IPS-20b (cell line): ENCODE data around the gene PCDHGC4.
A peak's percentile ranks its signal among the peaks of the same experiment; 100 is the strongest.

Source experiments
- H3K27ac ChIP-seq: one replicate; pipeline ENCODE4 v1.5.1; 2013; ENCODE audit warnings: low read length
- H3K27me3 ChIP-seq: 2 replicates; pipeline ENCODE4 v1.6.1; 2013; ENCODE audit warnings: mild to moderate bottlenecking, low read length, inconsistent platforms; ENCODE audit not compliant: insufficient read depth
- H3K36me3 ChIP-seq: 2 replicates; pipeline ENCODE4 v1.6.1; 2013; ENCODE audit warnings: low read depth, mild to moderate bottlenecking, inconsistent platforms, low read length, moderate library complexity; ENCODE audit not compliant: insufficient read depth
- H3K4me1 ChIP-seq: 2 replicates; pipeline ENCODE4 v1.6.1; 2013; ENCODE audit warnings: mild to moderate bottlenecking, control low read depth, inconsistent platforms, low read length, moderate library complexity; ENCODE audit not compliant: insufficient read depth
- H3K4me3 ChIP-seq: 2 replicates; pipeline ENCODE4 v1.5.1; 2013; ENCODE audit warnings: mild to moderate bottlenecking, low read length, inconsistent platforms
- H3K9ac ChIP-seq: 2 replicates; pipeline ENCODE4 v1.6.1; 2013; ENCODE audit warnings: low read depth, mild to moderate bottlenecking, inconsistent platforms, low read length, moderate library complexity
- H3K9me3 ChIP-seq: 2 replicates; pipeline ENCODE4 v1.6.1; 2013; ENCODE audit warnings: mild to moderate bottlenecking, low read depth, low read length, inconsistent platforms; ENCODE audit not compliant: insufficient read depth

The PCDHGC4 gene

DNA sequence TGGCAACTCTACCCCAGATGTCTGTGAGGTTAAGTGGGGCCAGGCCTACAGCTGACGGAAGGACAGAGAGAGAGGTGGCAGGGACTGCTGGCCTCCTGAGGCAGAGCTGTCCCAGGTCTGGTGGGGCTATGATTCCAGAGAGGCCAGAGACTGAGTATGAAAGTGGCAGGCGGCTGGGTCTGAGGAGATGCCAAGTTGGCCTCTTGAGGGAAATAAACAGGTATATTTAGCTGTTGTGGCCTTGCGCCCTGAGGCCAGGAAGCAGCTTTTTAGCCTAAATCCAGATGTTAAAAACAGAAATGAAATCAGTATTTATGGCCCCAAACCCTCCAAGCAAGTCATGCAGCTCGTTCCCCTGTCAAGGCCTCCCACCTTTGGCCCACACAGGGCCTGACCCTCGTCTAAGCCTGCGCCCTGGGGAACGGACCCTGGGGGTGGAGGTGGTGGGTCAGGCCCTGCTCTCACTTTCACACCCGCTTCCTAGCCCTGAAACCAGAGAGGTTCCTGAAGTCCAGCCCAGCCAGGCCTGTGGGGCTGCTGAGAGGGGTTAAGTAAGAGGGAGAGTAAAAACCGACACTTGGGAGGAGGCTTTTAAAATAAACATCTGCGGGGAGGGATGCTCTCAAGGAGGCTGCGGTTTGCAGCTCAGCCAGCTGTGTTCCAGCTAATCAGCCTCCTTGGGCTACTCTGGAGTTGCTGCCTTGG is 22.7 kb downstream of the PCDHGC4 start:
- Histone ChIP-seq H3K9ac (peak overlapping the region; percentile 49; the same call in 1 of the 2 replicates), H3K9me3 (no peaks in the 10 kb centered on the region), H3K36me3 (peaks cover 13% of the 10 kb centered on the region; the same call in 1 of the 2 replicates), H3K4me3 (no peak overlapping the region), H3K27me3 (no peaks in the 10 kb centered on the region), H3K27ac (peak overlapping the region; percentile 17), H3K4me1 (peaks cover 14% of the 10 kb centered on the region; the same call in 1 of the 2 replicates)

DNA sequence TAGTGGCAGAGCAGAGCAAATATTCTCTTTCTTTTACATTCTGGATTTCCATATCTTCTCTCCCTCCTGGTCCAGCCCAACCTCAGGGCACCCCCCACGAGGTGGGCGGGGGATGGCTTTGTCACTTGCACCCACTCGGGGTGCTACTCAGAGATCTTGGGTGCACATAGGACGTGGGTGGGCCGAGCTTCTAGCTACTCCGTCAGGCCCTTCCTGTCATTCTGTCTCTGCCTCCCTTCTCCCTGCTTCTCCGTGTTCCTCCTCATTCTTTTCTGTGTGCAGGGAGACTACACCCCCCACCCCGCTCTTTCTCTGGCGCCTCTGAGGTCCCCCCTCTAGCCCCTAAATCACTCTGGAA is 23.6 kb downstream of the PCDHGC4 start:
- Histone ChIP-seq H3K27me3 (no peaks in the 10 kb centered on the region), H3K9me3 (no peaks in the 10 kb centered on the region), H3K9ac (peak overlapping the region; percentile 49; the same call in 1 of the 2 replicates), H3K27ac (peak overlapping the region; percentile 17), H3K4me1 (peaks cover 14% of the 10 kb centered on the region; the same call in 1 of the 2 replicates), H3K4me3 (peak overlapping the region; percentile 53; the same call in 1 of the 2 replicates), H3K36me3 (peaks cover 13% of the 10 kb centered on the region; the same call in 1 of the 2 replicates)

DNA sequence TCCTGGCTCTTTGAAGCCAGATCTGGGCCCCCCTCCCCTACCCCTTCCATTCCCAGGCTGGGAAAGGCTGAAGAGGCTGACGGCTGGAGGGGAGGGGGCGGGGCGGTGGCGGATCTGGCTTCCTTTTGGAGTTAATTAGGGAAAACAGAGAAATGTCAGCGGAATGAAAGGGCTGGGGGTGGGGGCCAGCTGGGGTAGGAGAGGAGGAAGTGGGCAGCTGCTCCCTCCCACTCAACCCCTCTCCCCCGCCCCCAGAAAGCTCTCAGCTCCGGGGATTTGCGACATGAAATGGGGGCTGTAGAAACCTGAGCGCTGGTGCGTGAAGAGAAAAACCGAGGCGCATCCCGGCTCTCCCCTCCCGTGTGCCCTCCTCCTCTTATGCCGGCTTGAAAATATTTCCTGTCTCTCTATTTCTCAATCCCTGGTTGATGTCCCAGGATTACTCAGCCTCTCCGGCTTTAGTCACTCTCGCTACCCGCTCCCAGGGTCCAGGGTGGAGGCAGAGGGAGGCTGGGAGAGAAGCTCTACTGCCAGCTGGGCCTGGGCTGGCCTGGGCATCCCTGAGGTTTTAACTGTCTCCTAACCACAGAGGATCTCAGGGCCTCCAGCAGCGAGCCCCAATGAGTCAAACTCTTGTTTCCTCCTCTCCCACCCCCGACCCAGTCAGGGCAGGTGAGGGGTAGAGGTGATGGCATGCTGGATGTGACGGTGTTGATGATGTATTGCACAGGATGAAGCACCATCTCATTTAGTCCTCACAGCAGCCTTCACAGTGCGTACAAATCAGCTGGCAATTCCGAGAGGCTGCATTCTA is 24.2 kb downstream of the PCDHGC4 start:
- H3K9me3 ChIP-seq = no peaks in the 10 kb centered on the region
- peaks cover 14% of the 10 kb centered on the region; the same call in 1 of the 2 replicates for H3K4me1 ChIP-seq
- H3K27me3 ChIP-seq = no peaks in the 10 kb centered on the region
- peak overlapping the region; percentile 58; the same call in 1 of the 2 replicates for H3K9ac ChIP-seq
- peaks cover 13% of the 10 kb centered on the region; the same call in 1 of the 2 replicates for H3K36me3 ChIP-seq
- peak overlapping the region; percentile 44 for H3K27ac ChIP-seq
- peak overlapping the region; percentile 60 for H3K4me3 ChIP-seq

DNA sequence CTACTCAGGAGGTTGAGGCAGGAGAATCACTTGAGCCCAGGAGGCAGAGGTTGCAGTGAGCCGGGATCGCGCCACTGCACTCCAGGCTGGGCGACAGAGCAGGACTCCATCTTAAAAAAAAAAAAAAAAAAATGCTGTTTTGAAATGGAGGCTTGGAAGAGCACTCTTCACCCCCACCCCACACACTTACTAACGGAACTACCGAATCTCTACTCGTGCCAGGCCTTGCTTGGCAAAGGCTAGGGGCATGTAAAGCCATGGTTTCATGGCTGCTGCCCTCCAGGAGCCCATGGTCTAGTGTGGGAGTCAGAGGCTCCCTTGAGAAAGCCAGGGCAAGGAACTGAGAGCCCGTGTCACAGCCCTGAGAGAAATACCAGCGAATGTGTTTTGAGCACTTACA is 25.3 kb downstream of the PCDHGC4 start:
- Histone ChIP-seq H3K4me1 (peaks cover 25% of the 10 kb centered on the region), H3K27me3 (no peaks in the 10 kb centered on the region), H3K9me3 (no peaks in the 10 kb centered on the region), H3K36me3 (peaks cover 13% of the 10 kb centered on the region; the same call in 1 of the 2 replicates), H3K4me3 (no peak overlapping the region), H3K9ac (no peak overlapping the region), H3K27ac (no peak overlapping the region)

DNA sequence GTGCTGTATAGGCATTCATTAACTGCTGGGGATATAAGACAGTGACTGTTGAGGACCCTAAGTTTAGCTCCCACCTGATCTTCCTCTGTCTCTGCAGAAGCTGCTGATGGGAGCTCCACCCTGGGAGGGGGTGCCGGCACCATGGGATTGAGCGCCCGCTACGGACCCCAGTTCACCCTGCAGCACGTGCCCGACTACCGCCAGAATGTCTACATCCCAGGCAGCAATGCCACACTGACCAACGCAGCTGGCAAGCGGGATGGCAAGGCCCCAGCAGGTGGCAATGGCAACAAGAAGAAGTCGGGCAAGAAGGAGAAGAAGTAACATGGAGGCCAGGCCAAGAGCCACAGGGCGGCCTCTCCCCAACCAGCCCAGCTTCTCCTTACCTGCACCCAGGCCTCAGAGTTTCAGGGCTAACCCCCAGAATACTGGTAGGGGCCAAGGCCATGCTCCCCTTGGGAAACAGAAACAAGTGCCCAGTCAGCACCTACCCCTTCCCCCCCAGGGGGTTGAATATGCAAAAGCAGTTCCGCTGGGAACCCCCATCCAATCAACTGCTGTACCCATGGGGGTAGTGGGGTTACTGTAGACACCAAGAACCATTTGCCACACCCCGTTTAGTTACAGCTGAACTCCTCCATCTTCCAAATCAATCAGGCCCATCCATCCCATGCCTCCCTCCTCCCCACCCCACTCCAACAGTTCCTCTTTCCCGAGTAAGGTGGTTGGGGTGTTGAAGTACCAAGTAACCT is 26.2 kb downstream of the PCDHGC4 start:
- no peak overlapping the region for H3K27ac ChIP-seq
- no peak overlapping the region for H3K4me3 ChIP-seq
- H3K27me3 ChIP-seq = no peaks in the 10 kb centered on the region
- H3K9me3 ChIP-seq = no peaks in the 10 kb centered on the region
- H3K4me1 ChIP-seq = peaks cover 27% of the 10 kb centered on the region
- H3K36me3 ChIP-seq = peaks cover 21% of the 10 kb centered on the region
- H3K9ac ChIP-seq = no peak overlapping the region

DNA sequence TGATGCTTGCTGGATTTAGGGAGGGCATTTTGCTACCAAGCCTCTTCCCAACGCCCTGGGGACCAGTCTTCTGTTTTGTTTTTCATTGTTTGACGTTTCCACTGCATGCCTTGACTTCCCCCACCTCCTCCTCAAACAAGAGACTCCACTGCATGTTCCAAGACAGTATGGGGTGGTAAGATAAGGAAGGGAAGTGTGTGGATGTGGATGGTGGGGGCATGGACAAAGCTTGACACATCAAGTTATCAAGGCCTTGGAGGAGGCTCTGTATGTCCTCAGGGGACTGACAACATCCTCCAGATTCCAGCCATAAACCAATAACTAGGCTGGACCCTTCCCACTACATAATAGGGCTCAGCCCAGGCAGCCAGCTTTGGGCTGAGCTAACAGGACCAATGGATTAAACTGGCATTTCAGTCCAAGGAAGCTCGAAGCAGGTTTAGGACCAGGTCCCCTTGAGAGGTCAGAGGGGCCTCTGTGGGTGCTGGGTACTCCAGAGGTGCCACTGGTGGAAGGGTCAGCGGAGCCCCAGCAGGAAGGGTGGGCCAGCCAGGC is 27.0 kb downstream of the PCDHGC4 start:
- Histone ChIP-seq H3K4me1 (peaks cover 27% of the 10 kb centered on the region), H3K27ac (no peak overlapping the region)

DNA sequence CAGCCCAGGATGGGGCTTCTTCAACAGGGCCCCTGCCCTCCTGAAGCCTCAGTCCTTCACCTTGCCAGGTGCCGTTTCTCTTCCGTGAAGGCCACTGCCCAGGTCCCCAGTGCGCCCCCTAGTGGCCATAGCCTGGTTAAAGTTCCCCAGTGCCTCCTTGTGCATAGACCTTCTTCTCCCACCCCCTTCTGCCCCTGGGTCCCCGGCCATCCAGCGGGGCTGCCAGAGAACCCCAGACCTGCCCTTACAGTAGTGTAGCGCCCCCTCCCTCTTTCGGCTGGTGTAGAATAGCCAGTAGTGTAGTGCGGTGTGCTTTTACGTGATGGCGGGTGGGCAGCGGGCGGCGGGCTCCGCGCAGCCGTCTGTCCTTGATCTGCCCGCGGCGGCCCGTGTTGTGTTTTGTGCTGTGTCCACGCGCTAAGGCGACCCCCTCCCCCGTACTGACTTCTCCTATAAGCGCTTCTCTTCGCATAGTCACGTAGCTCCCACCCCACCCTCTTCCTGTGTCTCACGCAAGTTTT is 27.6 kb downstream of the PCDHGC4 start:
- Histone ChIP-seq H3K36me3 (peaks cover 35% of the 10 kb centered on the region), H3K4me1 (peaks cover 27% of the 10 kb centered on the region)

More for the DNA sequence above, 27.0 kb downstream of the PCDHGC4 start:
- H3K4me3 ChIP-seq = no peak overlapping the region
- H3K9me3 ChIP-seq = no peaks in the 10 kb centered on the region
- H3K36me3 ChIP-seq = peaks cover 29% of the 10 kb centered on the region
- H3K9ac ChIP-seq = no peak overlapping the region
- no peaks in the 10 kb centered on the region for H3K27me3 ChIP-seq

DNA sequence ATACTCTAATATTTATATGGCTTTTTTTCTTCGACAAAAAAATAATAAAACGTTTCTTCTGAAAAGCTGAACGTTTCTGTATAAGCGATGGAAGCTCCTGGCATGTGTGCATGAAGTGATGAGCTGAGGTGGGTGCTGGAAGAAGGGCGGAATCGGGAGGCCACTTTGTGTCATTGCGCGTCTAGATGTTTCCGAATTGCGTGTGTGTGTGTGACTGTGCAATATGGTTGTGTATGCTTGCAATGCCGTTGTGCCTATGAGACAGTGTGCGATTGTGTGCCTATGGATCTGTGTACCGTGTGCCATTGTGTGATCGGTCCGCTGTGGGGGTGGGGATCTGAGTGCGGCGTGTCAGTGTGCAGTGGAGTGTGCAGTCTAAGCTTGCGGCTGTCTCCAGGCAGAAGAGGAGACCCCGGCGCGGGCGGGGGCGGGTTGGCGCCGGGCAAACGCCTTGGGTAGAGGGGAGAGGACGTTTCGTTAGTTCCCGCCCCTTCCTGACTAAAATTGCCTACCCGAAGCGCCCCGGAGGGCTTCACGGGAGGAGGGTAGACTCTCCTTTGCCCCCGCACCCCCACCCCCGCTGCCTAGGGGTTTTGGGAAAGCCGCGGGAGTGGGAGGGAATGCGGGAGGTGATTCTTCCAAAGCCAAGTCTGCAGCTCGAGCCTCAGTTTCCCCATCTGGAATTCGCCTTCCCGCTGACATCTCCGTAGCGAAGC is 28.2 kb downstream of the PCDHGC4 start:
- no peaks in the 10 kb centered on the region for H3K9me3 ChIP-seq
- H3K4me3 ChIP-seq = peak overlapping the region; percentile 84
- H3K4me1 ChIP-seq = peaks cover 23% of the 10 kb centered on the region
- H3K27me3 ChIP-seq = no peaks in the 10 kb centered on the region
- H3K27ac ChIP-seq = no peak overlapping the region
- H3K36me3 ChIP-seq = peaks cover 41% of the 10 kb centered on the region
- peak overlapping the region; percentile 79; the same call in 1 of the 2 replicates for H3K9ac ChIP-seq

More for the DNA sequence above, 27.6 kb downstream of the PCDHGC4 start:
- peak overlapping the region; percentile 79; the same call in 1 of the 2 replicates for H3K9ac ChIP-seq
- H3K4me3 ChIP-seq = peak overlapping the region; percentile 84
- no peaks in the 10 kb centered on the region for H3K9me3 ChIP-seq
- no peaks in the 10 kb centered on the region for H3K27me3 ChIP-seq
- H3K27ac ChIP-seq = no peak overlapping the region

DNA sequence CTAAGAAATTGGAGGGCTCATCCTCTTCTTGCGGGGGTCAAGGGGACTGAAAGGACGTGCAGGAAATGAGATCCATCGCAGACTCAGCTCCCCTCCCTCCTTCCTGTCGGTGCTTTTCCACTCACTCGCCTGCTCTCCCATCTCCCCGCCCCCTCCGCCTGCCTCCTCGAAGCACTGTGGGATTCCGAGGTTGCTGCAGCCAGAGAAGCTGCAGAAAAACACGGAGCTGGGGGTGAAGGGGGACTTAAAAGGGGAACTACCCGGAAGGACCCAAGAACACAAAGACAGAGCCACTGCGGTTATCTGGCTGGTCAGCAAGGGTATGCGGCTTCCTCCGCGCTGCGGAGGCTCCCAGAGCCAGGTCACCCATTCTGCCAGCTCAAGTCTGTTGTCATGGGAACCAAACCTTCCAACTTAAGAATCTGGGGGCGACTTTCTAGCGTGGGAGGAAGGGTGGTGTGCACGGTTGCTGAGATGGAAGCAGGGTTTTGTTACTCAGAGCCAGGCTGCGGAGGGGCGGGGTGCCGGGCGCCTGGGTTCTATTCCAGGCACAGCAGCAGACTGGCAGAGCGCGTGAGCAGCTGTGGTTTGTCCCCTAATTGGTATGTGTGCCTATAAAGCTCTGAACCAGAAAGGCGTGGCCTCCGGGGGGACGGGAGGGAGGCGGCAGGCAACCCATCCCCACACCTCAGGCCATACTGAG is 28.9 kb downstream of the PCDHGC4 start:
- peaks cover 18% of the 10 kb centered on the region for H3K4me1 ChIP-seq
- H3K4me3 ChIP-seq = peak overlapping the region; percentile 84
- peak overlapping the region; percentile 79; the same call in 1 of the 2 replicates for H3K9ac ChIP-seq
- H3K9me3 ChIP-seq = no peaks in the 10 kb centered on the region
- peak overlapping the region; percentile 46 for H3K27ac ChIP-seq
- no peaks in the 10 kb centered on the region for H3K27me3 ChIP-seq
- H3K36me3 ChIP-seq = peaks cover 47% of the 10 kb centered on the region
